ENCODE data around the gene TBXA2R.

TBXA2R gene

DNA sequence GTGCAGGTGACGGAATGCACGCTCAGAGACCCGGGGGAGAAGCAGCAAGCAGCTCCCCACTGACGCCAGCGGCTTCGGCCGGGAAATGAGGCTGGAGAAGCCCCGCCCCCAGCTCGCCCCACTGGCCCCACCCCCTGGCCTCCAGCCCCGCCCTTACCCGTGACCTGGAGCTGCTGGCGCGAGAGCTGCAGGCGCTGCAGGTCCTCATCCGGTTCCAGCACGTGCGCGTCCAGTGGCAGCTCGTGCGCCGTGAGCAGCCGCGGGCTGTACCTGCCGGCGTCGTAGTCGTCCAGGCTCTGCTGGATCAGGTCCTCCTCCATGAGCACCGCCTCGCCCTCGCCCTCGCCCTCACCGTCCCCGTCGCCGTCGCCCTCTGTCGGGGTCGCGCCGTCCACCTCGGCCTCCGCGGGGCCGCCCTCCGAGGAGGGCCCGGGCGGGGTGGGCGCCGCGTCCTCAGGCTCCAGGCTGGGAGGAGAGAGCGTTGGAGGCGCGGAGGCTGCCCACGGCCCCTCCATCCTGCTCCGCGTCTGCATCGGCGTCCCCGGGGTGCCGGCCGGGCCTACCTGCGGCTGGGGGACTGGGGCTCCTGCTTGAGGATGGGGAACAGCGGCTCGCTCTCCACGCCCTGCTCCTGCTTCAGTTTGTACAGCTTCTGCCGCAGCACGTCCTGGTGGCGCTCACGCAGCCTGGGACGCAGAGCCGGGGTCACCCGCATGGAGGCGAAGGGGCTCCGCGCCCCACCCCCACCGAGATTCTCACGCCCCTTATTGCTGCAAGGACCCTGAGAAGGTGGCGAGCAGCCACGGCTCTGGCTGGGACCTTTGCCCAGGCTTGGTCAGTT, 6.4 kb upstream of the TBXA2R start:
- TF ChIP-seq, protein P1, sequence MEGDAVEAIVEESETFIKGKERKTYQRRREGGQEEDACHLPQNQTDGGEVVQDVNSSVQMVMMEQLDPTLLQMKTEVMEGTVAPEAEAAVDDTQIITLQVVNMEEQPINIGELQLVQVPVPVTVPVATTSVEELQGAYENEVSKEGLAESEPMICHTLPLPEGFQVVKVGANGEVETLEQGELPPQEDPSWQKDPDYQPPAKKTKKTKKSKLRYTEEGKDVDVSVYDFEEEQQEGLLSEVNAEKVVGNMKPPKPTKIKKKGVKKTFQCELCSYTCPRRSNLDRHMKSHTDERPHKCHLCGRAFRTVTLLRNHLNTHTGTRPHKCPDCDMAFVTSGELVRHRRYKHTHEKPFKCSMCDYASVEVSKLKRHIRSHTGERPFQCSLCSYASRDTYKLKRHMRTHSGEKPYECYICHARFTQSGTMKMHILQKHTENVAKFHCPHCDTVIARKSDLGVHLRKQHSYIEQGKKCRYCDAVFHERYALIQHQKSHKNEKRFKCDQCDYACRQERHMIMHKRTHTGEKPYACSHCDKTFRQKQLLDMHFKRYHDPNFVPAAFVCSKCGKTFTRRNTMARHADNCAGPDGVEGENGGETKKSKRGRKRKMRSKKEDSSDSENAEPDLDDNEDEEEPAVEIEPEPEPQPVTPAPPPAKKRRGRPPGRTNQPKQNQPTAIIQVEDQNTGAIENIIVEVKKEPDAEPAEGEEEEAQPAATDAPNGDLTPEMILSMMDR (IDR thresholded peaks at IDR 0.05; ENCODE audit: insufficient read depth, missing control alignments): no peak
- DNase-seq (ENCODE audit: insufficient read length, low spot score) (no peak), FAIRE-seq (no peak)

DNA sequence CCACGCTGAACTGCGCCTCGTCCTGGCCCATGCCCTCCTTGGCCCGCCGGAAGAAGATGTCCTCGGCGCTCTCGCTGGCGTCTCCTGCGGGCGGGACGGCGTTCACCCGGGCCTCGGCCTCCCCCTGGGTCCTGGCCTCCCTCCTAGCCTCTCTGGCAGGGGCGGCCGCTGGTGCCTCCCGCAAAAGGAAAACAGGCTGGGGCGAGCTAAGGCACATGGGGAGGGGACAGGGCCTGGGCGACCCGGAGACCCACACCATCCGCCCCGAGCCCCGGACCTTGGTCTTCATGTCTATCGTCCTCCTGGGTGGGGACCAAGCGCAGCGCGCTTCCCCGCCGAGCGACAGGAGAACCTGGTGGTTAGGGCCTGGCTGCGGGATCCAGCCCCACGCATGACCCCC, 5.7 kb upstream of the TBXA2R start:
- DNase-seq (ENCODE audit: insufficient read length, low spot score): no peak
- FAIRE-seq: no peak
- TF ChIP-seq, protein P1 (IDR thresholded peaks at IDR 0.05; ENCODE audit: insufficient read depth, missing control alignments): no peak

DNA sequence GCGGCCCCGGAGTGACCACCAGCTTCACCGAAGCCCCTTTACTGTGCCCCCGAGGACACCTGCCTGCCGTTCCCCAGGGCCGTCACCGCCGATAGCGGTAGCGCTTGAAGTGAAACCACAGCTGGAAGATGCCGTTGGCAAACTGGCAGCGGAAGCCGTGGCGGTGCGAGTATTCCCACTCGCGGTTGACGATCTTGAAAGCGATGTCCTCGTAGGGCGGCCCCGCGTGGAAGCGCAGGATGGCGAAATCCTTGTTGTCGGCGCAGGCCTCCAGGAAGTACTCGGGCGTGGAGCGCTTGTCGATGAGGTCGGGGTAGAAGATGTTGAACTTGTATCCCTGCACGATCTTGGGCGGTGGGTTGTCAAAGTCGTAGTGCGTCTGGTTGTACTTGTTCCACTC, 5.2 kb upstream of the TBXA2R start:
- no peak for FAIRE-seq
- TF ChIP-seq, protein P1 (IDR thresholded peaks at IDR 0.05; ENCODE audit: insufficient read depth, missing control alignments): no peak
- DNase-seq (ENCODE audit: insufficient read length, low spot score): no peak

DNA sequence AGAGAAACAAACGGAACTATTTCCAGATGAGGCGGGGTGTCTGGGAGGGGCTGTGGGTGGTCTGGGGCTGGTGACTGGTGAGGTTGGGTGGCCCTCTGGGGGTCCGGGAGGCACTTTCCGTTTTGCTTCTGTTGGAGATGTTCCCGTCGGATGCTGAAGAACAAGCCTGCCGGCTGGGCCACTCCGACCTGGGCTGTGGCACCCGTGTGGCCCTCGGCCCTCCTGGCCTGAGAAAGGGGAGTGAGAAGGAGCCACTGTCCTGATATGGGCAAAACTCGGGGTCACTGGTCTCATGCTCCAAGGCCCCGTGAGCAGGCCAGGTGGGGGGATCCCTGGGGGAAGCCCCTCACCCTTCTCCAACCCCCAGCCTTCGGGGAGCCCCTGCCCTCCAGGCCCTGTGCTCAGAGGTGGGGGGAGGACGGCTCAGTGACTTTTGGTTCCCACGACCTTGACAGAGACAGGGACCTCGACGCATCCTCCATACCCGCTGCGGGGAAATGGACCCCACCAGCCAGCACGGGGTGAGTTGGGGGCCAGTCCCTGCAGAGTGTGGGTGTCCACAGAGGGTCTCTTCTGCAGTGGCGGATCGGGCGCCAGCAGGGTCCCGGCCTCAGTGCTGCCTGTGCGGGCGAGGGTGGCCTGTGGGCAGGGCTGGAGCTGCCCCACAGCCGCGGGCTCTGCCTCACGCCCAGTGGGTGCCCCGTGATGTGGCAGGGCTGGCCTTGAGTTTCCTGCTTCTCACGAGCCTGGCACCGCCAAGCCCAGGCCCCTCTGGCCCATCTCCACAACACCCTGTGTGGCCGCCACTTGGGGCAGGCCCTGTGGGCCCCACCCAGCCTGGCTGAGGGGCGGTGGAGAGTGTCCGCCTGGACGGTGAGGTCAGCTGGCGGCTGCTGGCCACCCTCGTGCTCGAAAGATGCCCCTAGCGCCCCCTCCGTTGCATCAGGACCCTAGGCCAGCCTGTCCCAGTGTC, 4.4 kb upstream of the TBXA2R start:
- TF ChIP-seq, protein P1 (IDR thresholded peaks at IDR 0.05; ENCODE audit: insufficient read depth, missing control alignments): no peak
- no peak for FAIRE-seq
- no peak for DNase-seq (ENCODE audit: insufficient read length, low spot score)

DNA sequence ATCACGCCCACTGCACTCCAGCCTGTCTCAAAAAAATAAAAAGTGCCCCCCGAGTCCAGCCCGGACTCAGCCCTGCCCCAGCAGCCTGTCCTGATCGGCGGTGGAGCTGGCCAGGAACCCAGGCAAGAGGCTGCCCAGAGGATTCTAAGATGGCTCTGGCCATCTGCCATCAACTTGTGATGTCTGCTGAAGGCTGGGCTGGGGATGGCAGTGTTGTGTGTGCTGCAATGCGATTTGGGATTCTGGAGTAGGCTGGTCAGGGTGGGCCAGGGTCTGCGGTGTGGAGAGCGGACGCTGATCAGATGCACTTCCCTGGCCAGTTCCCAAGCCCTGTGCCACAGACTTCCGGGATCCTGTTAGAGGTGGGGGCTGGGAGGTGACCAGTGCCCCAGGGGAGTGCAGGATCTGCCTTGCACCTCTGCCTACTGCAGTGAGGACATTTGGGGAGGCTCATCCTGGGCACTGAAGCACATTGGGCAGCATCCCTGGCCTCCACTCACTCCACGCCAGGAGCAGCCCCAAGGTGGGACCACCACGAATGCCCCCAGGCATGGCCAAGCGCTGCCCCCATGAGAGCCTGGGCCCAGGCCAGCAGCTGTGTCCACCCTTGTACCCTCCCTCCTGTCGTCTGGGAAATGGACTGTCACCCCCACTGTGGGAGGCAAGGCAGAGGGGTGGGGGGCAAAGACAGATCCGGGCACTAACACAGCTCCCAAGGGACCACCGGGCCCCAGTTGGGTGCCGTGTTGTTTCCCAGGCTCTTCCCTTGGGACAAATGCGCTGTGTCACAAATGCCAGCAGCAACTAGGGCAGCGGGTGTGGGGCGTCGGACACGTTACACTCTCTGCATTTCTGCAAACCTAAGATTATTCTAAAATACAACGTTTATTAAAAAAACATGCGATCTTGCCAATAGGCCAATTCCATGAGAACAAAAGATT, 3.4 kb upstream of the TBXA2R start:
- DNase-seq (ENCODE audit: insufficient read length, low spot score): no peak
- FAIRE-seq: no peak
- TF ChIP-seq, protein P1 (IDR thresholded peaks at IDR 0.05; ENCODE audit: insufficient read depth, missing control alignments): no peak

DNA sequence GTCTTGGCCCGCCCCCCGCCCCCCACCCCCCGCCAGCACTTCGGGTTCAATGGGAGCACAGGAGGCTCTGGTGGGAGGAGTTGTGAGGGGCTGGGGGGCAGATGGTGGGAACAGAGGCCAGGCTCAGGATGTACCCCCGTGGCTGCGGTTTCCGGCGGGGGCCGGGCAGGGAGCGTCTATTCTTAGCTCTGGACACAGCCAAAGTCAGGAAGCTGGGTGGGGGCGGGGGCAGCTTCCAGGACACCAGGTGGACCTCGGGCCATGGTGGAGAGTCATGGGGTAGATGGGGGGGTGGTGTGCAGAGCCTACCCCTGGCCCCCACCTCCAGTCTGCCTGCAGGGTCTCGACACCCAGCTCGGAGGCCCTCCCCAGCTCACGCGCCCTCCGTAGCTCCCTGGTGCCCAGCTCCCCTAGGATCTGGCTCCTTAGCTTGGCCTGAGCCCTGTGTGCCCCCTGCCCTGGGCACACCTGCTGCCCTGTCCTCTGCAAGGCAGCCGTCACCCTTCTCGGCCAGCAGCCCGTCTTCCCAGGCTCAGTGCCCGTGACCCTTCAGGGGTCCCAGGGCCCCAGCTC, 2.2 kb upstream of the TBXA2R start:
- FAIRE-seq (no peak), DNase-seq (ENCODE audit: insufficient read length, low spot score) (no peak)
- TF ChIP-seq, protein P1 (IDR thresholded peaks at IDR 0.05; ENCODE audit: insufficient read depth, missing control alignments): no peak

Data from D721Med (cell line).